Stromal cell of bone marrow (primary cell): Measurements from ENCODE around the gene GSG1L2.

Experiments used
- DNase-seq: peaks from one replicate; pipeline ENCODE4 v3.0.0-alpha.2; 2012; ENCODE audit warnings: low read depth

GSG1L2 gene

DNA sequence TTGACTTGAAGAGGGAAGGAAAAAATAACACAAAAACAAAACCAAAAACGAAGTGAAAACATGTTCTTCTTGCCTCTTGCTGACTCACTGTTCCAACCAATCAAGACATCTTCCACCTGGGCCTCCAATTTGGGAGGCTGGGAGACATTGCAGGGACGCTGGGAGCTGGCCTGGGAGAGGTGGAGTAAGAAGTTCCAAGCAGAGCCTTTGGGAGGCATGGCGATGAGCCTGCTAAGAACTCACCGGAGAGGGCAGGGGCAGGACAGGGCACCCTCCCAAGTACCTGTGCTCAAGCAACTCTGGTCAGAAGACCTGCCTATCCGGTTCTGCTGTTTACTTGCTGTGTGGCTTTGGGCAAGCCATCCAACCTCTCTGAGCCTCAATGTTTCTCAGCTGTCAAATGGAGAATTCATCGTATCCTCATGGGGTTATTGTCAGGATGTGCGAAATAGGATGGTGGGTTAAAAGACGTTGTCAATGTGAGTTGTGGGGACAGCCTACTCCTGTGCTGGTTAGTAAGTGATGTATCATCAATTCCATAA is 3.0 kb upstream of the GSG1L2 start:
- no peak for DNase-seq

DNA sequence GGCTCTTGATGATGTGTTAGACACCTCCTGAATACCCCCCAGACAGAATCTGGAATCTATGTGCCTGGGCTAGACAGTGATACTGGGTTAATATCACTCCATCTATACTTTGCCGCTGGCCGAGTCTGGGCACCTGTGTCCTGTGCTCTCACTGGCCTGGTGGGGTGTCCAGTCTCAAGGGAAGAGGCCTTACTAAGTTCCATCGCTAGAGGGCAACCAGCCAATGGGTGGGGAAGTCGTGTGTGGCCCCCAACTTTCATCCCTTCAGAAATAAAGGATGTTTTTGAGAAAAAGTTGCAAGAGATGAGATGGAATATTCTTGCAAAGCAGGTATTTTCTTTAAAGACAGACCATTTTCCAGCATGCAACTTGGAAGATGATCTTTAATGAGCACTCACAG is 2.2 kb upstream of the GSG1L2 start:
- no peak for DNase-seq

DNA sequence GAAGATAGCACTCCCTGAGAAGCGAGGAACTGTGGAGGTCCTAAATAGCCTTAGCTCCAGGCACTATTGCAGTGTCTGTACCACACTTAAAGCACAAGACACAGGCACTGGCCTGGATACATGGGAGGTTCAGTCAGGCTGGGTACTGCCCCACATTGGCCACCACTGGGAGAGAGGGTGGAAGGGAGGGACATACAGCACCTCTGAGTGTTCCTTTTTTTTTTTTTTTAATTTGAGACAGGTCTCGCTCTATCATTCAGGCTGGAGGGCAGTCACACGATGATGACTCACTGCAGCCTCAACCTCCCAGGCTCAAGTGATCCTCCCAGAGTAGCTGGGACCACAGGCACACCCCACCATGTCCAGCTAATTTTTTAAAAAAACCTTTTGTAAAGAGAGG is 1.4 kb downstream of the GSG1L2 start:
- no peak for DNase-seq

DNA sequence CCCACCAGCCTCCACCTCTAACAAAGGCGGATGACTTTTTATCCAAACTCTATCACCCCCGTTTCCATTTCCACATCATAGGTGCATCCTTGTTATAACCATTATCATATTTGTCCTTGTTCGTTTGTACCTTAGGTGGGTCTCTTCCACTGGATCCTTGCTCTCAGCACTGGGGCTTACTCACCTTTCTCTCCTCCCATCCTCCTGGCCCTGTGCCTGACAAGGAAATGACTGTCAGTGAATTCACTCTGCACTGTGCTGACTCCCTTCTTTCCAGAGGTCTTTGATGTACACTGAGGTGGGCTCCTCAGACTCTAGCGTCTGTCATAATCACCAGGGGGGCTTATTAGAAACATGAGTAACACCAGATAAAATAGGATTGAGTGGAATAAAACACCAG is 3.1 kb downstream of the GSG1L2 start:
- no peak for DNase-seq

DNA sequence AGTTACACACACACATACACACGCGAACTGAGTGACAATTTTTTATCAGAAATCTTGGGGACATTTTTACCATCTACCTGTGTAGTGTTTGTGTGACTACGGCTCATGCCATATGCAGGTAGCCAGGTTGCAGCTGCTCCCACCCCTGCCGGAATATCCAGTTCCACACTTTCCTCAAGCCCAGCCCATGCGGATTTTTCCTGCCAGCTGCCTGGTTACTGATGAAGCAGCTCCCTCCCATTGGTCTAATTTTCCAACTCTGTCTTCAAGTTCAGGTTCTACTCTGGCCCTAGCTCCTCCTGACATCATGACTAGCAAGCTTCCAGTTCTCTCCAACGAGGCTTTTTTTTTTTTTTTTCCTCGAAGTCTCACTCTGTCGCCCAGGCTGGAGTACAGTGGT is 4.8 kb downstream of the GSG1L2 start:
- no peak for DNase-seq

DNA sequence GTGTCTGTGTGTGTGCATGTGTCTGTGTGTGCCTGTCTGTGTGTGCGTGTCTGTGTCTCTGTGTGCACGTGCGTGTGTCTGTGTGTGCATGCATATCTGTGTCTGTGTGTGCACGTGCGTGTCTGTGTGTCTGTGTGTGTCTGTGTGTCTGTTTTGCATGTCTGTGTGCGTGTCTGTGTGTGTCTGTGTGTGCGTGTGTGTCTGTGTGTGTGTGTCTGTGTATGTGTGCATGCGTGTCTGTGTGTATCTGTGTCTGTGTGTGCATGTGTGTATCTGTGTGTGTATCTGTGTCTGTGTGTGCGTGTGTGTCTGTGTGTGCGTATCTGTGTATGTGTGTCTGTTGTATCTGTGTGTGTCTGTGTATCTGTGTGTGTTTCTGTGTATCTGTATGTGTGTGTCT is 5.4 kb downstream of the GSG1L2 start:
- DNase-seq, result no peak

DNA sequence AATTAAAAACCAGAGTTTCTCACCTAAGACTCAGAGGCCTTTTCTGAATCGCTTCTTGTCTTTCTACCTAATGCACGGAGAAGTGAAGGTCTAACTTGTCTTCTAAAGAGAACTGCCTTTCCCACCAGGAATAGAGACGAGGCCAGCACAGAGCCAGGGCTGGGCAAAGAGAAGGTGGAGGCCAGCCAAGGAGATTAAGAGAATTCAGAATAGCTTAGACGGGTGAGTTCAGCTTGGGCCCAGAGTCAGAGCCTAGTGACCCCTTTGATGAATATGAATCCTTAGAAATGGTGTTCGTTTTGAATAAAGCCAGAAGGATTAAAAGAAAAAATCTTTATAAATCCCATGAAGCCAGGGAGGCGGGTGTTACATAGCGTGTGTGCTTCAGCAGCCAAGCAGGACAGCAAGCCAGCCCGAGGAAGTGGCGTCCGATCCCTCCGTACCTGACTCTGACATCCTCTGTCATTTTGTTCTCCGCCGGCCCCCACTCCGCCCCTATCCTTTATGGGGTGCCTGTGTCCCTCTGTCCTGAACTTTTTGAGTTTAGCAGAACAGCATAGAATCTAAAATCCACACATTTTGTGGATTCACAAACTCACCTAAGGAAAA is 7.4 kb downstream of the GSG1L2 start:
- no peak for DNase-seq

DNA sequence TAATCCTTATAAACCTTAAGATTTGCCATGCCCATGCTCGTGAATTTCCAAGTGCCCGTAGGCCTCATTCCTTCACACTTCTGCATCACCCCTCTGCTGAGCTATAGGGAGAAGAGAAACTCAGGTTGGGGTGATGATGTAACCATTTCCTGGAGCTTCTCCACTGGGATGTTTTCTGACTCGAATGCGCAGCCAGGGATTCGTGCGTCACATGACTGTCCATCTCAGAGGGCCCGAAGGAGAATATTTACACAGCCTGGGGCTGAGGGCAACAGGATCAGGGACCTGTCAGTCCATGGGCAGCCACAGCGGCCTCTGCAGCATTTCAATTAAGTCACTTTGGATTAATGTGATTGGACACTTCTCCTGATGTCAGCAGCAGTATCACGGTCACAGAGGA is 8.7 kb downstream of the GSG1L2 start:
- DNase-seq, result no peak

DNA sequence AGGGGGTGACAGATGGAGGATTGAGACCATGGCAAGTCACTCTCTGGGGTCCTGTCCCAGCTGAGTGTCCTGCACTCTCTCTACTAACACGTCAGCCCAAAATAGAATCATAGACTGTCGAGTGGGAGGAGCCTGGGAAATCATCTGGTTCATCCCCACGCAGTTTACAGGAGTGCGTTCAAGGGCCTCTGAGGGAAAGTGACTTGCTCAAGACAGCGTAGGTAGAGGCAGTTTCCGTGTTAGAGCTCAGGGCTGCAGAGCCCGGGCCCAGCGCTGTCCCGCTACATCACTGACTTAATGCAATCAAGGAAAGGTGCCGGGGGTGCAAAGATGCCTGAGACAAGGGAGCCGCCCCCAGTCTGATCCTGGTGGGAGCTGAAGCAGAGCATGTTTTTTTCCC is 10.3 kb downstream of the GSG1L2 start:
- DNase-seq, result no peak

DNA sequence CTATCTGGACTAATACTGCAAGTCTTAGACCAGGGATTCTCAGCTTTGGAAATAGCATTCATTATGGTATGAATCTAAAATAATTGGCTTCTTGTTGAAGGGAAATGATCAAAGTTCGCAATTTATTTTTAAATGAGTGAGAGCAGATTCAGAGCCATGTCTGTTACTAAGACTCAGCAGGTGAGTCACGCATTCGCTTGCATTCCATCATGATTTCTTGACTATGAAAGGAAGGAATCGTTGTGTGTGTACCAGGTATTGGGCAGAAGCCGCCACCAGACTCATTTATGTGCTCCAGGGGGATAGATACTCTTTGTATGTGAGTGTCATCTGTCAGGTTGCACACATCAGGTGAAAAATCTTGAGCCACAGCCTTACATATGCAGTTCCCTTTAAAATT is 10.8 kb downstream of the GSG1L2 start:
- DNase-seq, result no peak

DNA sequence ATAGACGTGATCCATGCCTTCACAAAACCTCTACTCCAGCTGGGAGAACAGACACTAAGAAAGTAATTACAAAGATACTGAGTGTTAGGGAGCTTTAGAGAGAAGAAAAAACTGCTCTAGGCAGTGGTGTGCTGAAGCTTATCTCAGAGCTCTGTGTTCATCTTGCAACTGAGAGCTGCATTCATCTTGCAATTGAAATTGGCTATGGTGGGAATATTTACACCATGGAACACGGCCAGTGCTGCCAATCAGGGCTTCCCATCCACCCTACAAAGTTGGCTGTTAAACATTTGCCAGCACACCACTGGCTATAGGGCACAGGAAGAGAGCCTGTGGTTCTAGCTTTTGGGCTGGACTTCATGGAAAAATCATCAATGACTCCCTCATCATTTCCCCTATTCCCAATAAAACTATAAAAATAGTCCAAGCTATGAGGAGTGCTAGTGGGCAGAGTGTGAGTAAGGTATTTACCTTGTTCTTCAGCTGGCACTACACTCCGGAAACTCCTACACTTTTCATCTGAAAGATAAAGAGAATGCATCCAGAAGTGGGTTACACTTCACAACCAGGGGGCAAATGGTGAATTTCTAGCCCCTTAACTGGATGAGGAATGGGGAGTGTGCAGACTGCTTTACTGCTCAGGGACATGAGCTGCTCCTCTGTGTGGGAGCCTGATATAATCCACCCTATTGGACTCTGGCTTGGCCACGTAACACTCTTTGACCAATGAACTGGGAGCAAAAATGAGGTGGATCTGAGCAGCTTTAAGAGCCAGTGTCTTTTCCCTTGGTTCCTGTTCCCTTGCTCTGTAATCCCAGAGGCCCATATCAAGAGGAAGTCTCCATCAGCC is 11.6 kb downstream of the GSG1L2 start:
- no peak for DNase-seq

DNA sequence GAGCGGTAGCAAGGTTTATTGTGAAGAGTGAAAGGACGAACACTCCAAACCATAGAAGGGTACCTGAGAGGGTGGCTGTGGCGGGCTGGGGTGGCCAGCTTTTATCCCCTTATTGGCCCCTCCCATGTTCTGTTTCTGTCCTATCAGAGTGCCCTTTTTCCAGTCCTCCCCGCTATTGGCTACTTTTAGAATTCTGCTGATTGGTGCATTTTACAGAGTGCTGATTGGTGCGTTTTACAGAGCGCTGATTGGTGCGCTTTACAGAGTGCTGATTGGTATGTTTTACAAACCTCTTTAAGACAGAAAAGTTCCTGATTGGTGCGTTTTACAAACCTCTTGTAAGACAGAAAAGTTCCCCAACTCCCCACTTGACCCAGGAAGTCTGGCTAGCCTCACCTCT is 12.5 kb downstream of the GSG1L2 start:
- no peak for DNase-seq

DNA sequence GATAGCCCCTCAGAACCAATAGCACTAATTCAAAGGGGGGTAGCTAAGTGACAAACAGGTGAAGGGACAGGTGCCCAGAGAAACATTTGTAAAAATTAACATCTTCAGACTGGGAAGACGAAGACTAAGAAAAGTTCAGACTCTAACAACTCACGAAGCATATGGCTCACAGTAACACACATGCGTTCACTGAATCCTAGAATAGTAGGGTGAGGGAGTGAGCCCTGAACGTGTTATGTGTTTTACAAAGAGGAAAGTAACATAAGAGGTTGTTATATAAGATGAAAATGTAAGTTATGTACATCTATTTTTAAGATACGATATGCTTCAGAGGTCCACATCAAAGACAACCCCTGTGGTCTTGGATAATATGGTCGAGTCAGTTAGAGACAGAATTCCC is 15.2 kb downstream of the GSG1L2 start:
- no peak for DNase-seq

DNA sequence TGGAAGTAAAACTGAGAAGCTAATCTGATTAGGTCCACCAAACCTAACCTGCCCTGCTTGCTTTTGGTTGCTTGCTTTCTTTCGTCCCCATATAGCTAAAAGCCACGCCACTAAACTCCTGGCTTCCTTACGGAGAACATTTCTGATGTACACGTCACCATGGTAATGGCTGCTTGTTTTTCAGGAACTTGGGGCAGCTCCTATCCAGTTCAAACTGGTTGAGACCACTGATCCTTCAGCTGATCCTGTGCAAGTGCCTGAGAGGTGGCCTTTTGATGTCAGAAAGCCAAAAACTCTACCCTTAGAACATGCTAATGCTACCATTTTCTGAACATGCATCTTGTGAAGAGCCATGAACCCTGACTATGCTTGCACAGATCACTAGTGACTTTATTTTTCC is 16.1 kb downstream of the GSG1L2 start:
- DNase-seq, result no peak

DNA sequence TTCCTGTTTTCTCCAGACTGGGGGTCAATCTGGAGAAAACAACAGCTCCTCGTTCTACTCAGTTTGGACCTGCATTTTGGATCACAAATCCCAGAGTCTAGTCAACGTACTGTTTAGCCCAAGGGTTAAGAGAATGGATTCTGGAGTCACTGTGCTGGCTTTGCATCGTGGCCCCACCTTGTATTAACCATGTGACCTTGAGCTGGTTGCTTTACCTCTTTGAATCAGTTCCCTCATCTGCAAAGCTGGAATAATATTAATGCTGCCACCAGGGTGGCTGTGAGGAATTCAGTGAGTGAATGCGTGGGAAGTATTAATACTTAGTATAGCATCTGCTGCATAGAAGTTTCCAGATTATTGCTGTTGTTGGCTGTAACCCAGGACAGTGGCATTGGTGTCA is 19.2 kb downstream of the GSG1L2 start:
- no peak for DNase-seq

DNA sequence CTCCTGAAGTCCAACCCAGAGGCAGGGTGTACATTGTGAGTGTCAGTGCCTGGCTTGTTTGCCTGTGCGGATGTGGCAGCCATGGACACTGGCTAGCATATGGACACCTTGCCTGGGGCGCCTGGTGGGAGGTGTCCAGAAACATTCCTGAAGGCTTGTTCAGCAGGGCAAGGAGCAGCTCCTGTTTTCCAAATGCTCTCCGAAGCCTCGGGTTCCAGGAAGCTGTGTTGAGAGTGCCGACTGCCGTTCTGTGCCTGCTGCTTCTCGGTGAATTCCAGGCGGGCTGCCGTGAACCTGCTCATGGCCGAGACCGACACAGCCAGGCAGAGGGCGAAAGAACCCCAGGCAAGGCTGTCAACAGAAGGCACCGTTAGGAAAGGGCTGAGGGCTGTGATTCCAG is 19.6 kb downstream of the GSG1L2 start:
- DNase-seq, result no peak

DNA sequence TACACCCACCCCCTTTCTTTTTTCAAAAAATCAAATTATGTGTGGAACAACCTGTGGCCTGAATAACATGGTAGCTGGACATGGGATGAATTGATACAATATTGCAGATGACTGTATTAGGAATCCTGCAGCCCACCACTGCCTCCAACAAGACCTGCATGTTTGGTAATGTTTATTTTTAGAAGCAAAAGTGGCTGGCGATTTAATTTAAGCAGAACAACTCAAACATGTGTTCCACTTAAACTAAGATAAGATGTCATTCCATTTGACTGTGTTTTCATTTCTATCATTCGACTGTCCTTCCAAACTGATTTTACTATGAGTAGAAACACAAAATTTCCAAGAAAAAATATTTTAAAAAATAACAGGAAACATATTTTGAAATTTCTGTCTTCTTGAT is 20.4 kb downstream of the GSG1L2 start:
- DNase-seq, result no peak

DNA sequence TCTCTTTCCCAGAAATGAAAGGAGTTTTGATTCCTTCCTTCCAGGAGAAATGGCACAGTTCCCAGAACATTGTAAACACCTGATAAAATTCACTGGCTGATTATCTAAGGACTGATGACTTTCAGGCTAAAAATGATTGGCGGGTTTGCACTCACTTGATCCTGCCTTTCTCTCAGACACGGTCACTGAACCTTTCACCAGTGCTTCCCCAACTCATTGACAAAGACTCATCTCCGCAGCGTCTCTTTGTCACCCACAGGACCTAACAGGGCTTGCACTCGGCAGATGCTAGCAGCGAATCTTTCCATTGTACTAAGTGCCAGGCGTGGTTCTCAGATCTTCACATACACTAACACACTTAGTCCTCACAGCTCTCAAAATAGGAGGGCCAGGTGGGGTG is 23.2 kb downstream of the GSG1L2 start:
- DNase-seq, result no peak

DNA sequence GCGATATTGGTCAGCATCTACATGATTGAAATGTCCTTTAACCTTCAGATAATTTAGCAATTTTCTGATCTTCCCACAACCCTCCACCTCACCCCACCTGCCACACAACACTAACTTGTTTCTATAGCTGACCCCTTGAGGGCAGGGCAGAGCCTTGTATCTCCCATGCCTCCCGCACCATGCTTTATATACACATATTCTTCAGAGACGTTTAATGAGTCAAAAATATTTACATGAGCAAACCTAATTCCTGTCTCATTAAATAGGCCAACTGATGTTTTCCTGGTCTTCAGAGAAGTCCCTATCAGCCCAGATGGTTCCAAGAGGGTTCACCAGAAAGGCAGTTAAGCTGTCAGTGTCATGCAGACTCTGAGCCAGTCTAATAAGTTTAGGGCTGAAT is 23.9 kb downstream of the GSG1L2 start:
- no peak for DNase-seq

DNA sequence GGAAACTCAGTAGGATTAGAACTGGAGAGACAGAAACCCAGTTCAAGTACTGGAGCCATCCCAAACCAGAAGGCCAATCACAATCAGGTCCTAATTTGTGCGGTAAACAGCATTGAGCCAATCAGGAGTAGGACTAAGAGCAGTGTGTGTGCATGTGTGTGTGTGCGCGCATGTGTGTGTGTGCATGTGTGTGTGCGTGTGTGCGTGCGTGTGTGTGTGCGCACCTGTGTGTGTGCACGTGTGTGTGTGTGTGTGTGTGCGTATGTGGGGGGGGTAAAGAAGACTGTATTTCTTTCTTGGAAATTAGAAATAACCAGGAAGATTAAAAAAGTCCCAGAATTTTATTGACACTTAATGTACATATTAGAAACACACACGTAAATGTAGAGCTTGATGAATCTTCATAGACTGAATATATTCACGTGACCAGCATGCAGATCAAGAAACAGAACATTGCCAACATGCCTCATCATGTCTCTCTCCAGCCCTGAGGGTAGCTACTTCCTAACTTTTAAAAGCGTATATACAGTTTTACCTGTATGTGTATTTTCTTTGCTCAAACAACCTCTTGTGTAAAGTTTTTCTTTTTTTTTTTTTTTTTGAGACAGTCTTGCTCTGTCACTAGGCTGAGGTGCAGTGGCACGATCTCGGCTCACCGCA is 29.6 kb downstream of the GSG1L2 start:
- no peak for DNase-seq

DNA sequence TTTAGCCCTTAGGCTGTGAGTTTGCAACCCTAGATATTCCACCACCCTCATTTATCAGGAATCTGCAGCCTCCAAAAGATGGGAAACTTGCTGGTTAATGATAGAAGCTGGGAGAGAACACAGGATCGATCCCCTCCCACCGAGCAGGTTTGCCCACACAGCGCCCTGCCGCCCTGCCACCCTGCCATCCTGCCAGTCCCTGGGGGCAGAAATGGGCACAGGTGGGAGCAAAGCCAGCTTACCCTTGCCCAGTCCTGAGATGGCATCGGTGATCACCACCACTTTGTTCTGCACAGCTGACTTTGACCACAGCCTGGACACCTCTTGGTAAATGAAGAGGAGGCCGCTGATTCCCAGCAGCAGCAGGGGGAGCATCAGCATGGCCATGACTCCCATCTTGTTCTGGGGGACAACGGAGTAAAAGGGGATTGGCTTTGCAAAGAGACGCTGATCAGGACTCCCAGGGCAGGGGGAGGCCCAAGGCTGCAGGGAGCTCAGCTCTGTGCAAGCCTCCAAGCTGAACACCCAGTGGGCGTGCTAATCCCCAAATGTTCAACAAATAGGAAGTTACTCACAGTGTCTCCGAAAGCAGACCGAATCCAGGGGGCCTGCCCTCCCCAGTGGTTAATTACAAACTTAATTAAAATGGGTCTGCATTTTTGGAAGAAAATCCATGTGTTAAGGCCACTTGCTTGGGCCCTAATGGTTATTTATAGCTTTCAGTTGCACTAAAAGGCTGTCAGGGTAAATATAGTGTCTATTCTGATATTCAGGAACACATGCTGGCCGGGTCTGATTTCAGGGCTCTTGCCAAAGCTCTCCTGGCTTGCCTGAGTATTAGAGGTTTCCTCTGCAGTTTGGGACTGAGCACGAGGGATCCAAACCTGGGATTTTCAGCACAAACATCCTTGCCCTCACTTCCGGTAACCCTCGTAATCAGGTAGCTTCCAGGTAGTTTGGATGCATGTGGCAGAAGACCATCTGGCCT is 30.7 kb downstream of the GSG1L2 start, which contains the start of gene DHRS7C:
TSS of gene DHRS7C (minus strand) at position 704 of the 988 bp plus-strand sequence. CDS start at position 396, 308 bp downstream.
- no peak for DNase-seq

DNA sequence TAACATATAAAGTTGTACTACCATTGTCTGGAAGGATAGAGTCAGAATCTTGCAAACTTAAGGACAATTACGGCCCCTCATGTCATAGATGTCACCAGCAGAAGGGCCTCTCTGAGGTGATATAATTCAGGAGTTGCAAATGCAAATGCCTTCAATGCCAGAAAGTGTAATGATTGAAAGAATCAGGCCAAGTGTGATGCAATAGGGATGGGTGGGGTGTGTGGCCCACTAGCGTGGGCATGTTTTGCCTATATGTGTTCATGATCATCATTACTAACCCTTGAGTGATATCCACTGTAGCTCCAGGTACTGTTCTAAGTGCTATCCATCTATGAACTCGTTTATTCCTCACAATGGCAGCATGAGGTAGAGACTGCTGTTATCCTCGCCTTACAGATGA is 31.6 kb downstream of the GSG1L2 start:
- DNase-seq, result no peak
